Erythroblast (primary cell): ENCODE results near the gene IRF7.

ENCODE experiments used
- GATA1 ChIP-seq: IDR thresholded peaks from 2 replicates; pipeline ENCODE4 v1.6.1; 2011; ENCODE audit warnings: low read depth, mild to moderate bottlenecking, control low read depth, low read length, moderate library complexity
- POLR2A ChIP-seq: IDR thresholded peaks from 2 replicates; pipeline ENCODE4 v1.6.1; 2011; ENCODE audit warnings: mild to moderate bottlenecking, low read length

DNA sequence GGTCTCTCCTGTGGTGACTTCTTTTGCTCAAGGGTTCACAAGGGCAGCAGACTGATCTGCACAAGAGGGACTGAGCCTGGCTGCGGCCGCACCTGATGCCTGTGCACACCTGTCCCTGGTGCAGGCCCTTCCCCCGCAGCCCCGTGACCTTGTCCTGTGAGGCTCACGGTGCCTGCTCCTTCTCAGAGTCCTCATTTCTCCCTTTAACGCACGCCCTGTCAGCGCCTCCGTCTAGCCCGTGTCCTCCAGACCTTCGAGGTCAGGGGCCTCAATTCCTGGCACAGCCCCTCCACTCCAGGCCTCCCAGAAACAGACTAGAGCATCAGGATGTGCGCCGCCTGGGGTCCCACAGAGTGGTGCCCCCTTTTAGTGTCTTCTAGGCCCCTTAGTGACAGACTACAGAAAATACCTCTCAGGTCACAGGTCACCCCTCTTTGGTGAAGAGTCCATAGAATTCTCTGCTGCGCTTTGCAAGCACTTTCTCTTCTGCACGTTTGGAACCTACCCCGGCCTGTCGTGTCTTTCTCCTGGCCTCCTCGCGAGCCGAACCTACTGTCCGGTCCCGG, 20.3 kb upstream of the IRF7 start:
- TF ChIP-seq POLR2A (no peak), GATA1 (no peak)
